HG03045 (cell line): ENCODE results near the gene MCM3.

ENCODE experiments used
- ATAC-seq: cut with Tn5 transposase; IDR thresholded peaks from one replicate; pipeline ENCODE4 v1.9.1; 2021; ENCODE audit warnings: mild to moderate bottlenecking, moderate library complexity; ENCODE audit not compliant: unreplicated experiment

Gene MCM3

DNA sequence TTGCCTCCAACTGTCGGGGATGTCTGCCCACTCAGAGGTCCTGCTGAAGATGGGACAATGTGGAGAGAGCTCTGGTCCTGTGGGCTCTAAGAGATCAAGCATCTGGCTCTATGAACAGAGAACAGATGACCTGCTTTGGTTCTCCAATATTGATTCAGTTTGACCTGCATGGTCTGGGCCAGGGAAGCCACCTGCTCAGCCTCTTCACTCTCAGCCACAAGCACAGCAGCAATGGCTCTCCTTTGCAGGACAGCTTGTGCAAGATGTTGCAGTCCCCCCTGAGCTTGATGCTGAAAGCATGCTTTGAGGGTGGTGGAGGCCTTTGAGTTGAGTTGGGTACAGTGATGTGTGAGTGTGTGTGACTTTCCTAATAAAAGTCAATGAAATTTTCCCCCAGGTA, 18.6 kb upstream of the MCM3 start:
- ATAC-seq: no peak

DNA sequence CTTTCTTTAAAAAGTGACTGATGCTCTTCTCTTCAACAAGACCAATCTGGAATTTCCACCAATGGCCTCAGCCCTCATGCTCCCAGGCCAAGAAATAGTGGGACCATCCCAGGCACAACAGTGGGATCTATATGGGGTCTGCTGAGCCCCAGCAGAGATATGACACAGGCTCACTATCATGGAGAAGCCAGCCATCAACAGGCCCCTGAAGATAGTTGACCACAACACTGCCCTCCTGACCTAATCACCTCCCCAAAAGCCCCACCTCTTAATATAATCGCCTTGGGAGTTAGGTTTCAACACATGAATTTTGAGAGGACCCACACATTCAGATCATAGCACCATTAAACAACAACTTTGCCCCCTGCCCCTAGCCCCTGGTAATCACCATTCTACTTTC, 16.8 kb upstream of the MCM3 start:
- ATAC-seq: no peak

DNA sequence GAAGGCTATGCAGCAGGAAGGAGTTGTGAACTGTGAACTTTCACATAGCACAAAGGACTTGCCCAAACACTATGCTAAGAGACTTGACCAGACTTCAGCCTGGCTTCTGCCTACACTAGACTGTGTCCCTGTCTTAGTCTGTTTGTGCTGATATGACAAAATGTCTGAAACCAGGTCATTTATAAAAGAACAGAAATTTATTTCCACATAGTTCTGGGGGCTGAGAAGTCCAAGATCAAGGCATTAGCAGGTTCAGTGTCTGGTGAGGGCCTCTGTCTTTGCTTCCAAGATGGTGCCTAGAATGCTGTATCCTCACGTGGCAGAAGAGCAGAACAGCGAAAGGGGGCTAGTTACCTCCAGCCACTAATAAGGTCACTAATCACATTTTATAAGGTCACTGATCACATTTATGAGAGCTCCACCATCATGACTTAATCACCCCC, 16.0 kb upstream of the MCM3 start:
- ATAC-seq: no peak

DNA sequence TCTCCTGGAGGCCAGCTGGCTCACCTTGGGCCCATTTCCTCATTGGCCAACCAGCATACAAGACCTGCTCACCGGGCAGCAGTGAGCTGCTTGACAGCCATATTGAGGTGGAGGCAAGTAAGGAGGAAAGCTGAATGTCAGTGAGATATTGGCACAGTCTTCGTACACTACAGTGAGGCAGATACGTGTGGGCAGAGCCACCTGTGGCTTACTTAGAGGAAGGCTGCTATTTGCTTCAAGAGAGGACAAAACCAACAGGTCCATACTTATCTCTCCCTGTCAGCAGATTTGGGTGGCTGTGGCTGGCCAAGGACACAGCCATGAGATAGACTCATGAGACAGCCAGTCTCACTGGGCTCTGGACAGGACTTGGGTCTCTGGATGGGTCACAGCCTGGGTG, 15.1 kb upstream of the MCM3 start:
- ATAC-seq: no peak

DNA sequence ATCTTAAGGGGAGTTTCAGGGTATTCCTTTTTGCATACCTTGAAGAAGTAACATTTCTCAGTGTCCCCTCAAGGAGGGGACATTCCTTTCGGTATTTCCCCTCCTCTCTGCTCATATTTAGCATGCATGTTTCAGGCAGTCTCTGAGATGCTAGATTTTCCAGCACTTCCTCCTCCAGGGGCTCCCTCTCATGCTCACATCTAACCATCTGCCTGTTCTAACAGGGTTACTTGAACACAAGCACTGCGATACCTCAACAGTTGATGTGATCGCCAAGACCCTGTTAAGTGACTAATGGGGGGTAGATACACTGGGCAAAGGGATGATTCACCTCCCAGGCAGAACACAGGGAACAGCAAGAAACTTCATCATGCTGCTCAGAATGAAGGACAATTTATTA, 12.9 kb upstream of the MCM3 start:
- ATAC-seq: no peak

DNA sequence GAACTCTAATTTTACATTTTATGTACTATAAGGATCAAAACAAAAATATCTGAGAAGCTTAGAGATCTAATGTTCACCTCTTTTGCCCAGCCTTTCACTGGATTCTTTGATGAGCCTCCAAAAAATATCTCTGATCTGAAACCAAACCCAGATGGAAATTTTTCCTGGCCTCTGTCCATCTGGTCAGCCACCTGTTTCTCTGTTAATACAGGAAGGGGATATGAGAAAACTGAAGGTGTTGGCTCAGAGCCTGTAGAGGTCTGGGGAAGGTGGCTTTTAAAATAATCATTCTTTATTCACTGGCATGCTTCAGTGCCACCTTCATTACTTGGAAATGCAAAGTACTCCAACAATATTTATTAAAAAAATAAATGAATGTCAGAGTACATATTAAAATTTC, 8.5 kb upstream of the MCM3 start:
- ATAC-seq: no peak

DNA sequence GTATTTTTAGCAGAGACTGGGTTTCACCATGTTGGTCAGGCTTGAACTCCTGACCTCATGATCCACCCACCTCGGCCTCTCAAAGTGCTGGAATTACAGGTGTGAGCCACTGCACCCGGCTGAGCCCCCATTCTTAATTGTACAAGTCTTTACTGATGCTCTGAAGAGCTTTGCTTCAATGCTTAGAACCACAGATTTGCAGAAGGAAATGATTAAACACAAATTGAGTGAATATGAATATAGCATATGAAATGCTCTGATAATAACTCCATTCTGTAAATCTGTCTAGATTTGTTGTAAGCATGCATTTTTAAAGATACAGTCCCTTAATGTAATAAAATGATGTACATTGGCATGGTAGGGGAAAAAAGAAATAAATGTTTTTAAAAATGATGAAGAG, 4.3 kb upstream of the MCM3 start:
- ATAC-seq: no peak

DNA sequence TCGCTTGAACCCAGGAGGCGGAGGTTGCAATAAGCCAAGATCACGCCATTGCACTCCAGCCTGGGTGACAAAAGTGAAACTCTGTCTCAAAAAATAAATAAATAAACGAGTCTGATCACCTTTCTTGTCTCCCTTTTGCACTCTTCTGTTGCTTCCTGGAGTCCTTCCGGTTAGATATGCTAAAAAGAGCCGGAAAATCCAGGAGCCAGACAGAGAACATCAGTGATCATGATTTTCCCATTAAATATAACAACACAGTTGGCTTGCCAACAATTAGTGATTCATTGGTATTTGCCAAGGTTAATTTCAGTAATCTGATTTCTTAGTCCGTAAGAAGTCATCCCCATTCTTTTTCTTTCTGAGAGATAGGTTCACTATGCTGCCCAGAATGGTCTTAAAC, 3.7 kb upstream of the MCM3 start:
- no peak for ATAC-seq

DNA sequence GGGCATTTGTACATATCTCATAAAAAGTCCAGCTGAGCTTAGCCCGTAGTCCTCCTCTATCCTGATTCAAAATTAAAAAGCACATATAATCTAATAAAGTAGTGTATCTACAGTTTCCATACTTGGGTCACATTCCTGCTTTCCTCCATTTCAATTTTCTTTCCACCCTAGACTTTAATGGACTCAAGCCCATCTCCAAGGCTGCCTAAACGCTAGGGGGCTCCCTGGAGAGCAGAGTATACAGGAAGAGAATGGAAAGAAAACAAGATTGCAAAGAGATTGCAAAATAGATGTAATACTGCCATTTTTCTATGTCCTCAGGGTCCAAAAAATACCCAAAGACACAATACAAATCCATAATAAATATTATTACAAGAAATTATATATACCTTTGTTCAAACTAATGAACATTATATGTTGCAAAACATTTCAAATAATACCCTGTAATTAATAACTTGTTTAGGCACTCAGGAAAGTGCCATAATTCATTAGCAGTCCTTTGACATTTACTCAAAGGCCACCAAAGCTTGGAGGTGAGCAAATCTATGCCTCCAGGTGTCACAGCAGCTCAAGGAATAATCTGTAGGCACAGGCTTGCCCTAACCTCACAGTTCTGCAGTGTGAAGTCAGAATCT, 2.4 kb upstream of the MCM3 start:
- no peak for ATAC-seq

DNA sequence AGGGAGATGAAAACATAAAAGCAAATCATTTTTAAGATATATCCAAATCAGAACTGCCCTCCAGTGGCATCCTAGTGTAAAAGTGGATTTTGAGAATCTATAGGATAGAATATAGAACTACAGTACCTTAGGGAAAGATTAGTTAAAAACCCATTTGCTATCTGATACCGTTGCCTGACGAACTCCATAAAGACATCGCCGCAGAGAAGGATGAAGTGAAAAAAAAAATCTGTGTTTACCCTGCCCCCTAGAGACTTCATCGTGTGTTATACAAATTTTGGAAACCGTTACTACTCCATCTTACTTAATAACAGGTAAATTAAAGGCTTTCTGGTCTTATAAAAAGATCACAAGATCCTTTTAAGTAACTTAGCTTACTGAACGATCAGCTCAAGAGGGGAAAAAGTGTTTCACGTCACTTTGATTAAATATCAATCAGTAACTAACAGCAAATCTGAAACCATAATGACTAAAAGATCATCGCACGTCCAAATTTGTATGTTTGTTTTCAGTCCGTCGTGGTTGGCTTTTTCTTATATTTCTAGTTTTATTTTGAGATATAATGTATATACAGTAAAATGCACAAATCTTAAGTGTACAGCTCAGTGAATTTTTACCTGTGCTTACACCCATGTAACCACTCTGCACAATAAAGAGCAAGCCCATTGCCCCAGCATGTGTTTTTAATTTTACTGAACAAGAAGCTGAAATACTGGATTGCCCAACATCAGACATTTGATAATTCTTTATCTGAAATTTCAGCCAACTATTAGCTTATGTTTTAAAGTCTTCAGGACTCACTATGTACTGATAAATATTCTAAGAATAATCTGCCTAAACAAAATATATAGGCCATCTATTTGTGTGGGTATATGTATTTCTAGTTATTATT, 881 bp upstream of the MCM3 start:
- no peak for ATAC-seq

DNA sequence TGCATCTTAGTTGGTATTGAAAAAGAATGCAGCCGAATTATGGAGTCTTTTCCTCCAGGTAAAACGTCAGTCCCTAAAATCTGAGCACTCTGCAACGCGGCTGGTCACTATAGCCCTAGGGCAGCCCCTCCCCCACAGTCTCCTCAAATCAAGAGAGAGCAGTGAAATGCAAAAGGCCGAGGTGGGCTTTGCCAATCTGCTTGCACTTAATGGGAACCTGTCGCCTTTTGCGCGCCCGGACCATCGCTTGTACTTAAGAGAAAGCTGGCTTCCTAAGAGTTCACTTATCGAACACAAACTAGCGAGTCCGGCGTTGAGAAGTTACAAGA, 447 bp downstream of the MCM3 start:
- ATAC-seq: peak; percentile 1

DNA sequence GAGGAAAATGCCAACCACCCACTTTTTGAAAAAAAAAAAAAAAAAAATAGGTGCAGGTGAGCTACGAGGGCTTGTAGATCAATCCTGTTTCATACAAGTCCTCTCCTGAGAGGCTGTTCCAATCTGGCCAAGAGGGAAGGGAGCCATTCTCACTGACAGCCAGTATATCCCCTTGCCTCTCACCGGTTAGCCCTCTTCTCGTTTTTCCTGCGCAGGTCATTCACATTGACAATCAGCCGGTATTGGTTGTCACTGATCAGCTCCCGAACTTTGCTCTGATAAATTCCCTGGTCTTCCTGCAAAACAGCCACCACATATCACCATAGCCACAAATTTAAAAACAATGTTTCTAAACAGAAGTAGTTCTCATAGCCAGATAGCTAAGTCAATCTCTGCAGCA, 1.4 kb downstream of the MCM3 start:
- ATAC-seq: no peak

DNA sequence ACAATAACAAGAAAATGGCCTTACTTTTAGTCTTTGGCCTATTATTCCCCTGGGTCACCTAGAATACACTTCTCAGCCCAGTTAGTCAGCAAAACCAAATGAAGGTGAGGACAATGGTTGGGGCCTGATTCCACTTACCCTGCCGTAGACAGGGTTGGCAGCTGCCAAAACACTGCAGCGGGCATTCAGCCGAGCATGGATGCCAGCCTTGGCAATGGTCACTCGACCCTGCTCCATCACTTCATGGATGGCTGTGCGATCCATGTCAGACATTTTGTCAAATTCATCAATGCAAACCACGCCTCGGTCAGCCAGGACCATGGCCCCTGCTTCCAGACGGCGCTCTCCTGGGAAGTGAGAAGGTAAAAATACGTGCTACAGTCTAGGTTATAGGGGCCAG, 8.4 kb downstream of the MCM3 start:
- no peak for ATAC-seq

DNA sequence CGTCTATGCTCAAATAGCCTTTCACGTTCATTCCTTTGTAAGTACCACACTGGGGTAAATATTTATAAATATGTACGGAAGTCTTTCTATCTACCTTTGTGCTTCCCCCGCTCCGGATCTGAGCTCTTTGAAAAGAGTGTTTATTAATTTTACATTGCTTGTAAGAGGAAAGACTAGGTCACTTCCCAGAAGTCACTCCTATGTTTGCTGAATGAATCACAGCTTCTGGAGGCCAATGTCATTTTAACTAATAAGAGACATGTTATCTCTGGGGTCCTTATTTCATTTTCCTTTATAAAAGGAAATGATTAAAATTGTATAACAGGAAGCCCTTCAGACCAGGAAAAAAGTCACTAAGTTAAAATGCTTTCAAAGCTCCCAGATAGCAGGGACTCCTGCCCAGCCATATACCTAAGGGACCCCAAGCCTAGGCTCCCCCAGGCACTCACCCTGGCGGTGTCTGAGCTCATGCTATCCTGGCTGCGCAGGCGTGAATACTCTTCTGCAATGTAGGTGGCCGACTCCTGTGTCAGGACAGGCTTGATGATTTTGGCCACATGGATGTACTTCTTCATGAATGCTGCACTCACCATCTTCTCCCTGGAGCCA, 12.6 kb downstream of the MCM3 start:
- no peak for ATAC-seq

DNA sequence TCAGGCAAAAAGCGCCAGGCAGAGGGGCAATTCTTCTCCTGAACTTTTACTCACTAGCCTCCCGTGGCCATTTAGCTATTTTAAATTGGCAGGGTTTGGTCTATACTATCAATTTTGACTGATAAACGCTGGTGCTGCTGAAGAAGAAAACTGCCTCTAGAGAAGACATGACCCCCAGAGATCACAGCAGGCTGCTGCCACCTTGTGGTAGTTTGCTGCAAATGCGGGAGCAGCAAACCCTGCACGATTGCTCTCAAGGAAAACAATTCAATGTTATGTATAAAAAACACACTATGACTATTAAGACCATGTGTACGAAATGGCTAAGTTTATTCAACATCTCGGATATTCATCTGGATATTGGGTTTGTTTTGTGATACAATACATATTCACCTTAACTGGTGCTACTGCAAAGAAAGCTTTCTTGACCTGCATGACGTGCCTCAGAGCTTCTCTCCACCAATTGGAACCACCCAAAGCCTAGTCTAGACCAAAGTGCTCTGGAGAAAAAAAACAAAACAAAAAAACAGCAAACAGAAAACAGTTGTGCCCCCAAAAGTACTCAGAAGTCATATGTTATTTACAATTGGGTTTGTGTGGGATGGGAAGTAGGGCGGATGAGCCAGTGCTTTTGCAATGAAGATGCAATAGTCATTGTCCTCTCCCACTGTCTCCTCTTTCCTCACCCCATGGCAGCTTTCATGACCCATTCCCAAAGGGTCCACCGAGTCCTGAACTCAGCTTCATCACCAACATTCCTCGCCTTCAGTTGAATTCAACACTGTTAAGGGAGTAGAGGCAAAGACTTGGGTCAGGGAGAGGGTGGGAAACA, 20.6 kb downstream of the MCM3 start:
- peak; percentile 68 for ATAC-seq

DNA sequence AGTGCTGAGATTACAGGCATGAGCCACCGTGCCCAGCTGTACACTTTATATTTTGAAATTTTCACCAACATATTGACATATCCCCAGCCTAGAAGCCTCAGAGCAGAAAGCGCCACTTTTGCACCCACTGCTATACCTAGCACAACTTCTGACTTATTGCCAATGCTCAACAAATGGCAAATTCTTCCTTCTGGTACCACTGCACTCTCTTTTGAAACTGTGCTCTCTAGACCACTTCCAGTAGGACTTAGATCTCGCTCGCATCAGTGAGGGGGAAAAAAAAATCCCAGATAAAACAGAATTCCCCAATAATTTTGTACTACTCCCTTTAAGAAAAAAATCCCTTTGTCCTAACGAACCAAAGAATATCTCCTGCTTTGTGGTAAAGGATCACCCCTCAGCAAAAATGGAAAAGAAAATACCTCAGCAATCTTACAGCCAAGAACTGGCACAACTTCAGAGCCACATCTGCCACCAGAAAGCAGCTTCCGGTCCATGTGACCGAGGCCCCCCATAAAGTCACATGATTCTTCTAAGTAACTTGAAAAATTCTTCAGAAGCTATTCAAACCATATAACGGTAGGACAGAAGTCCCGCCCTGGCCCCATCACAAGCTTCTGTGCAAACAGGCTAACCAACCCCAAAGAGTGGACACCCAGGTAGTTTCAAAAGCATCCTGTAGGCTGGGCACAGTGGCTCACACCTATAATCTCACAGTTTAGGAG, 21.8 kb downstream of the MCM3 start:
- ATAC-seq: no peak

DNA sequence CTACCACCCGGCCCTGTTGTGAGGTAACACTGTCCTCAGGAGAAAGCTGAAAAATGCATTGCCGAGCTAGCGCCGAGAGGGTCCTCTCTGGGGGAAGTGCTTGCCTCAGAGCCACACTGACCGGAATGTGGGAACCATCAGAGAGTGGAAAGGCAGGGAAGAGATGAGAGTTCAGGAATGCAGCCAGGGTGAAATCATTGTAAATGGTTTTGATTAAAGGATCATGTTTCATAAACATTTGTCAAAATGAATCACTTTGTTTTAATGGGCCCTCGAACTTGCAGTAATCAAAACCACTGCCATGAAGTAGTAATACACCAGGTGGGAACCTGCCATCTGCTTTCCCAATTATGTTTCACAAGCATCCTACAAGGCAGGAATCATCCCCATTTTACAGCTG, 23.3 kb downstream of the MCM3 start:
- no peak for ATAC-seq

DNA sequence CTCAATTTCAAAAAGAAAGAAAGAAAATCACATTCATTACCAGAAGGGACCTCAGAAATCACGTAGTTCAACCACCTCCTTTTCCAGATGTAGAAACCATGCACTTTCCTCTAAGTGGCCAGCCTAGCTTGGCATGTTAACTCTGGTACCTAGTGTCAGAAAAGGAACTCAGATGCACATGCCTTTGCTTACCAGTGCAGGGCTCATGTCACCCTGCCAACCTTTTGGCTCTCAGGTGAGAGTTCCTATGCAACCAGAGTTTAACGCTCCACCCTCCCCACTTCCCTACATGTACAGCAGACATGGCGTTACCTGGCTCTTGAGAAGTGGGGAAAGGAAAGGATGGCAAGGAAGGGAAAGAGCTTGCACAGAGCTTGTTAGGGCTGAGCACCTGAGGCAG, 23.9 kb downstream of the MCM3 start:
- no peak for ATAC-seq

DNA sequence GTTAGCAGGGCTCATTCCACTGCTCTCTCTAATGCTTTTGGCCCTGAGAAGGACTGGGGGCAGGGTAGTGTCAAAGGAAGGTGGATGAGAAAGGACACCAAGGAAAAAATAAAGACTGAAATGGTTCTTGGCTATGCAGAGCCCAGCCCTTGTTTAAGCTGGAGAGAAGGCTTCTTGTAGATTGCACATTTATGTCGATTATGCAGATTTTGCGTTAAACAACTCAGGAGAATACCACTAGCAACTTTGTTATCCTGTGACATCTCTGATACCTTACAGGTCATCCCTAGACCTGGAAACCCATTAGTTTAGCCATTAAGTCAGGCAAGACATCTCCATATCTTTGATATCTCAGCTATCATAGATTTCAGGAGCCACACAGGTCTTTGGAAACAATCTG, 29.1 kb downstream of the MCM3 start:
- ATAC-seq: no peak

DNA sequence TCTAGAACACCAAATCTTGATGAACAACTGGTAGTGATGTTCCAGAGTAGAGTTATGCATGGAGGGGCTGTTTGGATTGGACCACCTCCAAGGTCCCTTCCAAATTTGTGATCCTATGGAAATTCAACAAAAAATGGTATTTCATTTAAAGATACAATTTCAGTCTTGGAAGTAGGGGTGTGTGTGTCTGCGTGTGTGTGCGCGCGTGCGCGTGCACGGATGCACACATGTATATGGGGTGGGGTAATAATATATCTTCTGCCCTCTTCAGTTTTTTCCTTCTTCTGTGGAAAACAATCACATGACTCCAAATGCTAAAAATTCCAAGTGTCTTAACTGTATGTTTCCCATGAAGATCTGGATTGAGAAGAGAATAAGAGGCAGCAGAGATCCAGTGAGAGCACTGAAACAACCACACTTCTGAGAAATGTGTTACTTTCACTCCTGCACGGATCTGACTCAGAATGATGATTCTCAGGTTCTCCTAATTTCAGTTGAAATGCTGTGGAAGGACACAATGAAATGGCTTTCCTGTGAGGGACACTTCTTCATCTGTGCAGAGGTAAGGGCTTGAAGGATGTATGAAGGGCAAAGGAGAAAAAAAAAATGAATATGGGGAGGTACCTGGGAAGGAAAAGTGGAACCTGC, 29.7 kb downstream of the MCM3 start:
- no peak for ATAC-seq
